HG02884 (cell line): ENCODE data around the gene RMRP.
"Not testable (repeated sequence)": the region's sequence is repeated elsewhere in the genome, so short reads cannot be mapped to it uniquely, and the experiment has no call there.

Source experiments
- ATAC-seq: cut with Tn5 transposase; IDR thresholded peaks from one replicate; pipeline ENCODE4 v1.9.1; 2021; ENCODE audit warnings: mild to moderate bottlenecking, moderate library complexity; ENCODE audit not compliant: unreplicated experiment

The RMRP gene

GRCh38 chr9:35646153-35646532 lies 11.7 kb downstream of the RMRP start:
- ATAC-seq = no peak

DNA sequence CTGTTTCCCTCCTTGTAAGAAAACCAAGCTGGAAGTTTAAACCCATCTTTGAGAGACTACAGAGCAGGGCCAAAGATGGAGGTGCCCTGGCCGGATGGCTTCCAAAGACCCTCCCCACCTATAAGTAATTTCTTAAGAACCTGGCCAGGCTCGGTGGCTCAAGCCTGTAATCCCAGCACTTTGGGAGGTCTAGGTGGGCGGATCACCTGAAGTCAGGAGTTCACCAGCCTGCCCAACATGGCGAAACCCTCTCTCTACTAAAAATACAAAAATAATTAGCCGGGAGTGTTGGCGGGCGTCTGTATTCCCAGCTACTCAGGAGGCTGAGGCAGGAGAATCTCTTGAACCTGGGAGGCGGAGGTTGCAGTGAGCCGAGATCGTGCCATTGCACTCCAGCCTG lies 12.1 kb downstream of the RMRP start:
- ATAC-seq = not testable (repeated sequence)

GRCh38 chr9:35643046-35643445 lies 14.8 kb downstream of the RMRP start:
- no peak for ATAC-seq

GRCh38 chr9:35641478-35641877 lies 16.3 kb downstream of the RMRP start:
- ATAC-seq = not testable (repeated sequence)

GRCh38 chr9:35640431-35640830 lies 17.4 kb downstream of the RMRP start:
- not testable (repeated sequence) for ATAC-seq

- ATAC-seq = no peak
Observed at GRCh38 chr9:35639631-35640030, 18.2 kb downstream of the RMRP start.

GRCh38 chr9:35639225-35639624 lies 18.6 kb downstream of the RMRP start:
- ATAC-seq = not testable (repeated sequence)

DNA sequence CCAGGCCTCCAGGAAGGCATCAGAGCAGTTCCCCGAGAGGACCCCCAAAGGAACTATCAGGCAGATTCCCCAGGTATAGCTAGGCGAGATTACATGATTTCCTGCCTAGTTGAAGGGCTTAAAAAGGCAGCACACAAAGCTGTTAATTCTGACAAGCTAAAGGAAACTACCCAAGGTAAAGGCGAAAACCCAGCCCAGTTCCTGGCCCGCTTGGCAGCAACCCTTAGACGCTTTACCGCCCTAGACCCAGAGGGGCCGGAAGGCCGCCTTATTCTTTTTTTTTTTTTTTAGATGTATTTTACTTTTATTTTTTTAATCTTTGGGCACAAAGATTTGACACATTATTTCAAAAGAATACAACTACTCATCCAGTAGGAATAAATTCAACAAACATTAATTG lies 19.1 kb downstream of the RMRP start:
- not testable (repeated sequence) for ATAC-seq

- ATAC-seq = not testable (repeated sequence)
Observed at GRCh38 chr9:35637427-35637955, 20.3 kb downstream of the RMRP start.

GRCh38 chr9:35636877-35637246 lies 21.0 kb downstream of the RMRP start:
- not testable (repeated sequence) for ATAC-seq

DNA sequence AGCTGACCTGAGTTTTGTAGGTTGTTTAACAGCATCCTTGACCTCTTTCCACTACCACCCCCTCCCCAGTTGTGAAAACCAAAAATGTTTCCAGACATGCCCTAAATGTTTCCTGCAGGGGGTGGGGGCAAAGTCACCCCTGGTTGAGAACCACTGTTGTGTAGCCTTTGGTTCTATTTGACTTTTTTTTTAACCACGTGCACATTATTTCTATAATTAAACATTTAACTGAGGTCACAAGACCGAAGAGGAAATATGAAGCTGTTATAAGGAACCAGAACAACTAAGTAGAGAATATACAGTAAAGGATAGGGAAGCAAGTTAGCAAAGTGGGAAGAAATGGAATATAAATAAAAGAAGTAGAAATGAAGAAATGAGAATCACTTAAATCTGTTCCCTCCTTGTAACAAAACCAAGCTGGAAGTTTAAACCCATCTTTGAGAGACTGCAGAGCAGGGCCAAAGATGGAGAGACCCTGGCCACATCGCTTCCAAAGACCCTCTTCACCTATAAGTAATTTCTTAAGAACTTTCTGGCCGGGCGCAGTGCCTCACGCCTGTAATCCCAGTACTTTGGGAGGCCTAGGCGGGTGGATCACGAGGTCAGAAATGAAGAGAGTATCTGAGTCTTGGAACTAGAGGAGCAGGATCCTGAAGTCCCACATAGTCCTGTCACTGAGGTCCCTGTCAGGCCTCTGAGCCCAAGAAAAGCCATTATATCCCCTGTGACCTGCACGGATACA lies 21.5 kb downstream of the RMRP start:
- ATAC-seq = no peak

DNA sequence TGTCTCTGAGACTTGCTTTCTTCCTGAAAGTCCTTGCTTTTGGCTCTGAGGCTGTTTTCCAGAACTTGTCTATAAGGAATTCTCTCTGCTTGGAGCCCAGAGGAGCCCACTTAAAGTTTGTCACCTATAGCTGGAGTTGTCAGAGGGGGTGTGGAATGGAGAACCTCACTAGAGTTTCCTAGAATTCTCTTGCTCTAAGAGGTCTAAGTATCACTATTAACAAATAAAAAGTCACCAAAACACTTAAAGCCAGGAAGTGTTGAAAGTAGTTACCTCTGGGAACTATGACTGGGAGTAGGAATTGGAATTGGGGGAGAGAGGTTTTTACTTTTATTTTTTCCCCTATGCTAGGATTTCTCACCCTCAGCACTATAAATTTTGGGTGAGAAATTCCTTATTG lies 22.1 kb downstream of the RMRP start:
- ATAC-seq = no peak

GRCh38 chr9:35629597-35629996 lies 28.2 kb downstream of the RMRP start:
- no peak for ATAC-seq

GRCh38 chr9:35628389-35628991 lies 29.3 kb downstream of the RMRP start:
- no peak for ATAC-seq

DNA sequence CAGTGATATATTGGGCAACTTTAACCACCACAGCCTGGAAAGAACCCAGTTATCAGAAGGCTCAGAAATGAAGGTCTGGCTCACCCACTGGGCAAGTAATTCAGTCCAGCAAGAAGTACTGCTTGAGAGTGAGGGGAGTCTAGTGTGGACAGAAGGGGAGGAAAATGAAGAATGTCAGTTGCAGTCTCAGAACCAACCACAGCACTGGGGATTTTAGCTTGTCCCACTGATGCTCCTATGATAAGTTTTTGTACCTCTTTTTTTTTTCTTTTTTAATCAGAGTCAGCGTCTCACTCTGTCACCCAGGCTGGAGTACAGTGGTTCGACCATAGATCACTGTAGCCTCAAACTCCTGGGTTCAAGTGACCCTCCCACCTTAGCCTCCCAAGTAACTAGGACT lies 30.2 kb downstream of the RMRP start:
- ATAC-seq = no peak

GRCh38 chr9:35619800-35620158 lies 38.0 kb downstream of the RMRP start:
- ATAC-seq = peak; percentile 48

GRCh38 chr9:35618854-35619799 lies 38.7 kb downstream of the RMRP start:
- peak; percentile 41 for ATAC-seq

GRCh38 chr9:35618325-35618727 lies 39.5 kb downstream of the RMRP start, which contains the start of gene CD72:
Gene CD72, minus strand, starts transcription at chr9:35618413. Its CDS starts 110 bp downstream, at chr9:35618303.
- ATAC-seq = no peak

DNA sequence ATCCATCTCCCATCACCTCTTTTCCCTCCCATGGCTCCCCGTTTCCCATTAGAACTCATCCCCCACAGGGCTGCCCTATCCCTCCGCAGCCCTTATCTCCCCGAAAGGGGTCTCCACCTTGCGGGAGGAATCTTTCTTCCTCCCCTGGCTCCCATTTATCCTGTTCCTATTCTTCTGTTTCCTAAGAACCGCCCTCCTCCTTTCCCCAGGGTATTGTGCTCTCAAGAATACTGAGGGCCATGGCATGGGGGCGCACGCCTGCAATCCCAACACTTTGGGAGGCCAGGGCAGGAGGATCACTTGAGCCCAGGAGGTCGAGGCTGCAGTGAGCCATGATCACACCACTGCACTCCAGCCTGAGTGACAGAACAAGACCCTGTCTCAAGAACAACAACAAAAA lies 40.3 kb downstream of the RMRP start:
- no peak for ATAC-seq

- ATAC-seq = peak; percentile 40
Observed at GRCh38 chr9:35616681-35617459, 40.9 kb downstream of the RMRP start.
